Motor neuron (in vitro differentiated cells): ENCODE results near the gene GBE1. TPM values are rescaled to one million over a fixed set of nuclear protein-coding genes. Genes with fewer than 3 reads are reported as not detected.

Experiments used
- ATAC-seq, 8 experiments: fragments of 200-7000 bp; cut with Tn5 transposase; replicated peaks in 6 of 8; 2 replicates each; pipeline ENCODE4 v1.8.0; 2021; ENCODE audit warnings: mild to moderate bottlenecking in 8 of 8, moderate library complexity in 8 of 8
- H3K27ac ChIP-seq, 2 donors: fragments of 250-450 bp; sonication (Bioruptor Pico); 2 replicates each; pipeline ENCODE4 v1.9.0; 2021; ENCODE audit warnings: antibody characterized with exemption in 2 of 2, mild to moderate bottlenecking in 2 of 2, moderate library complexity in 1 of 2
- H3K4me1 ChIP-seq, 2 donors: fragments of 250-450 bp; sonication (Bioruptor Pico); replicated peaks in 1 of 2; 2 replicates each; pipeline ENCODE4 v1.6.1; 2021; ENCODE audit warnings: antibody characterized with exemption in 2 of 2, mild to moderate bottlenecking in 2 of 2, moderate library complexity in 1 of 2
- H3K4me3 ChIP-seq, 5 donors: fragments of 250-450 bp; sonication (Bioruptor Pico); 2 replicates each; pipeline ENCODE4 v1.9.0; 2021; ENCODE audit warnings: antibody characterized with exemption in 5 of 5, mild to moderate bottlenecking in 5 of 5, moderate library complexity in 4 of 5
- WGBS, 10 experiments: fragments of 450-650 bp; shearing (Covaris generic); methylation state at CpG; one replicate each; pipeline ENCODE4 v1.0.0; 2022; 5-methylcytosine and 5-hydroxymethylcytosine counted together
- in situ Hi-C, 9 experiments: fragments of 400-800 bp; cut with MboI; loops; one replicate each; pipeline ENCODE4 v1.15.0; 2021; ENCODE audit warnings: low sequenced_read_pairs in 9 of 9, low pct_unique_long_range_greater_than_20kb in 2 of 9; ENCODE audit not compliant: unreplicated experiment in 9 of 9
- total RNA-seq, 8 experiments: library from RNA; unstranded; fragments of 300-600 nt; gene quantifications; 2 replicates each; pipeline versions ENCODE4 v1.2.3 to v1.2.4, GENCODE V29; 2022

GBE1 gene
- total RNA-seq, 8 experiments from 2014 or later, result 17.9 to 47.9 (median 19.5) TPM

DNA sequence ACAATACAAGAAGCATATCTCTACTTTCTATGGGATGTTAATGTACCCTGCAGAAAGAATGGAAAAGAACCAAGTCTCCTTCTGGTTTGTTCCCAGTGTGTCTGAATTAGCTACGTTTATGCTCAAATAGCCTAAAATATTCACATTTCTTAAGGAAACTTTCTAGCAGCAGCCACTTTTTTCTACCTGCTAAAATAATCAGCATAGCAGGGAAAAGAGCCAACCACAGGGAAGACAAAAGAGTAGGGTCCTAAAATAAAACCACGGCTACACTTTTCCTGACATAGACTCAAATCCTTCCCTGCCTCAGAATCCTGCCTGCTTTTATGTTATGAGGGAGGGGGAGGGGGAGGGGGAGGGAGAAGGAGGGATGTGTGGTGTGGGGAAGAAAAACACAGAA, 136.7 kb downstream of the GBE1 start:
- in situ Hi-C loops, result loop anchor here in 1 of 9 experiments (25.0 kb wide), 1 partner anchor 137 kb away; no protein-coding TSS in a partner anchor
- Histone ChIP-seq H3K4me3 (no peak overlapping the region), H3K27ac (no peak overlapping the region), H3K4me1 (peaks cover 3% of the 10 kb centered on the region in 2 donors)
- no peak for ATAC-seq
- 13 to 86% (median 62%) methylated on average over 1 to 2 of the region's 2 CpGs; no CpG with 5 or more reads in 4 of the 10 experiments for WGBS, 10 experiments

DNA sequence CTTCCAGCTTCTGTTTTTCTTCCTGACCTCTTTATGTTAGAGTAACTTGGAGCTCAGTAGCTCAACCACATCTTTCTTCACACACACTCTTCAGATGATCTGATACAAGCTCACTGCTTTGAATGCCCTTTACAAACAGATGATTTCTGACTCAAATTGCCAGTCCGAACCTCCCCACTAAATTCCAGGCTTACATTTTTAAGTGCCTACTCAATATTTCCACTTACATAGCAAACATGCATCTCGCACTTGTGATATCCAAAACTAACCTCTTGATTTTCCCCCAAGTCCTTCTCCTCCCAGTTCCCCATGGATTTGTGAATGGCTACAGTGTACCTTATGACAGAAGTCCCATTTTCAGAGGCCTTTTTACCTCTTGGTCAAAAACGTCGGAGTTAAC, 139.1 kb downstream of the GBE1 start:
- WGBS, 10 experiments, result 71 to 100% (median 90%) methylated on average over 2 to 4 of the region's 4 CpGs; no CpG with 5 or more reads in 2 of the 10 experiments
- Histone ChIP-seq H3K27ac (no peak overlapping the region), H3K4me1 (peaks cover 3% of the 10 kb centered on the region in 2 donors), H3K4me3 (no peak overlapping the region)
- in situ Hi-C loops, result no loop called here
- ATAC-seq, result no peak

DNA sequence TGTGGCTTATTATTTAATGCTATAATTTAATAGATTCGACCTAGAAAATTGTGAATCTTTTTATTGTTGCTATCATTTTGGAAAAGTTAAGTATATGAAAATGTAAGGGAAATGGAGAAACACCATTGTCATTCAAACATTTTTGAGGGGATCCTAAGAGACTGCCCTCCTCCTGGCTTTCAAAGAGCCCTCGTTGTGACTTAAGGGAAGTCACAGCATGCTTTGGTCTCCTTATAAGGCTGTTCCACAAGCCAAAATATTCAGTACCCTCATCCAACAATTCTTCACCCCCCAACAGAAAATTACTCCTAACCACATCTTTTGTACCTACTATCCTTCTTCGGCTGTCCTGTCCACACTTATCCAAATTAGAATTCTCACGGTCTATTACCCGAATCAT, 140.2 kb downstream of the GBE1 start:
- ATAC-seq, result no peak
- in situ Hi-C loops, result no loop called here
- no peak overlapping the region for H3K27ac ChIP-seq
- no peak overlapping the region for H3K4me3 ChIP-seq
- peaks cover 3% of the 10 kb centered on the region in 2 donors for H3K4me1 ChIP-seq
- 65 to 100% (median 75%) methylated on average over 2 to 5 of the region's 5 CpGs for WGBS, 10 experiments

GRCh38 chr3:81620849-81621248, 140.6 kb downstream of the GBE1 start:
- Histone ChIP-seq H3K27ac (no peak overlapping the region), H3K4me3 (no peak overlapping the region), H3K4me1 (peaks cover 3% of the 10 kb centered on the region in 2 donors)
- peak in 7 of 8 experiments; percentile 20 to 67 (median 50) for ATAC-seq
- 62 to 100% (median 89%) methylated on average over 1 to 5 of the region's 5 CpGs; no CpG with 5 or more reads in 1 of the 10 experiments for WGBS, 10 experiments
- in situ Hi-C loops, result no loop called here

- ATAC-seq, result no peak
- Histone ChIP-seq H3K4me1 (peaks cover 0 to 5% of the 10 kb centered on the region in 2 donors), H3K4me3 (no peak overlapping the region), H3K27ac (no peak overlapping the region)
- in situ Hi-C loops, result no loop called here
- 68 to 100% (median 92%) methylated on average over 2 to 3 of the region's 3 CpGs for WGBS, 10 experiments
Measured at GRCh38 chr3:81612768-81613167, 148.7 kb downstream of the GBE1 start.

DNA sequence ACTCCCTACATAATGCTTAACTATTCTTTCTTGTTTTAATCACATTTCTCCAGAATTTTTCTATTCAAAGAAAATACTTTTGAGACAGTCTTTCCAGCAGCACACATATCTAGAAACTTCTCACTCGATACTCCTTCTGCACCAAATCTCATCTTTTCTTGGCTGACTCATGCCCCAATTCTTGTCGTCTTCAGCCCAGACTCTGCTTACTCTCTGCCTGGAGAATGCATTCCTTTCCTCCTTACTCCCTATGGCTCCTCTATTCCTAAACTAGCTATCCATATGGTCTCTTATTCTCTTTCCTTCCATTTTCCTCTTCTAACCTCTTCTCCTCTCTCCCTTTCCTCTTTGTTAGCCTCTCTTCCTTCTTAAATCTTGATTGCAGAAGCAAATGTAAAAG, 158.7 kb downstream of the GBE1 start:
- Histone ChIP-seq H3K4me1 (no peaks in the 10 kb centered on the region), H3K4me3 (no peak overlapping the region), H3K27ac (no peak overlapping the region)
- ATAC-seq, result no peak
- 36 to 100% (median 86%) methylated on average over 2 of the region's 2 CpGs; no CpG with 5 or more reads in 2 of the 10 experiments for WGBS, 10 experiments
- in situ Hi-C loops, result no loop called here

- Histone ChIP-seq H3K4me1 (no peaks in the 10 kb centered on the region), H3K27ac (no peak overlapping the region), H3K4me3 (no peak overlapping the region)
- no peak for ATAC-seq
- in situ Hi-C loops, result no loop called here
- 80 to 100% (median 91%) methylated on average over 1 to 2 of the region's 2 CpGs; no CpG with 5 or more reads in 1 of the 10 experiments for WGBS, 10 experiments
Measured at GRCh38 chr3:81601707-81602305, 159.6 kb downstream of the GBE1 start.

DNA sequence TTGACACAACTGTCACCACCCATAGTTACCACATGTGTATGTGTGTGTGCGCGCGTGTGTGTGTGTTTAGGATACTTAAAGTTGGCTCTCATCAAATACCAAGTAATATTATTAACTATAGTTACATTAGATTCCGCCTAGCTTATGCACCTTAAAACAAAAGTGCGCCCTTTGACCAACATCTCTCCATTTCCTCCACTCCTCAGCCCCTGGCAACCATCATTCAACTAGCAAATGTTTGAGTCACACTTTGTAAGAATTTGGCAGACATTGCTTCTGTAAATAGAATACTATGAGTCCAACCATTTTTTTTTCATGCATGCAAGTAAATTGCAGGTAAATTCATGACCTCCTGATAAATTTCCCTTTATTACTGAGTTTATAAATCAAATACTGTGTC, 169.3 kb downstream of the GBE1 start:
- ATAC-seq, result no peak
- Histone ChIP-seq H3K4me1 (peaks cover 0 to 3% of the 10 kb centered on the region in 2 donors), H3K27ac (no peak overlapping the region), H3K4me3 (no peak overlapping the region)
- WGBS, 10 experiments, result 90 to 100% (median 97%) methylated on average over 1 to 5 of the region's 5 CpGs; no CpG with 5 or more reads in 2 of the 10 experiments
- in situ Hi-C loops, result no loop called here

DNA sequence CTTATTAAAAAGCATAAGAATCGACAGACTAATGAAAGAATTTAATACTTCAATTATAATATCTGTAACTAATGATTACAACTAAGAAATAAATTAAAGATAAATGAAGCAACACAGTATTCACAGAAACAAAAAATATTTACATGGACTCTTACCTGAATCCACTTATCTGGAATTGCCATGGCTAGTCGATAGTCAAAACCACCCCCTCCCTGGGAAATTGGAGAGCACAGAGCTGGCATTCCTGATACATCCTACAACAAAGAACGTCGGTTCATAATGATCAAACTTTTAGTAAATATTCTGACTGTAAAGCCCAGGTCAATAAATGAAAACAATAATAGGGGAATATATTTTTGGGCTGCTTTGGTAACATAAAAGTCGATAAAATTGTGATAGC, 175.5 kb downstream of the GBE1 start:
- ATAC-seq, result no peak
- 83 to 100% (median 93%) methylated on average over 1 to 5 of the region's 5 CpGs; no CpG with 5 or more reads in 1 of the 10 experiments for WGBS, 10 experiments
- Histone ChIP-seq H3K27ac (no peak overlapping the region), H3K4me1 (peaks cover 0 to 3% of the 10 kb centered on the region in 2 donors), H3K4me3 (no peak overlapping the region)
- in situ Hi-C loops, result no loop called here

DNA sequence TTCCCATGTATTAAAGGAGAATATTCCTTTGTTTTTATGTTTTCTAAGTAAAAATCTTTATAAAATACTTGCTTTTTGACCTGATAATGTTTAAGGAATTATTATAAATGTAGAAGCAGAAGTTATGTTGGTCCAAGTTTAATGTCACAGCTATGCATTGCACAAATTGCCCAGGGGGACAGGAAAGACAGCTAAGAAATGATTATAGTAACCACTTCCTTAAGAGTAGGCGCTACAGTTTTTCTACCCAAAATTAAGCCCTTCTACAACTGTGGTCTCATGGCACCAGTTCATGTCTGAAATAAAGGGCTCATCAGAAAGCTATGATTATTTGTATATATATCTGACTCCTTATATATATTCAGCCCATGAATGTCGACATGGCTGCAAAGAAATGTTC, 176.4 kb downstream of the GBE1 start:
- Histone ChIP-seq H3K27ac (no peak overlapping the region), H3K4me3 (no peak overlapping the region), H3K4me1 (peaks cover 5 to 7% of the 10 kb centered on the region in 2 donors)
- in situ Hi-C loops, result no loop called here
- 81 to 100% (median 100%) methylated on average over 1 to 2 of the region's 2 CpGs; no CpG with 5 or more reads in 1 of the 10 experiments for WGBS, 10 experiments
- no peak for ATAC-seq

DNA sequence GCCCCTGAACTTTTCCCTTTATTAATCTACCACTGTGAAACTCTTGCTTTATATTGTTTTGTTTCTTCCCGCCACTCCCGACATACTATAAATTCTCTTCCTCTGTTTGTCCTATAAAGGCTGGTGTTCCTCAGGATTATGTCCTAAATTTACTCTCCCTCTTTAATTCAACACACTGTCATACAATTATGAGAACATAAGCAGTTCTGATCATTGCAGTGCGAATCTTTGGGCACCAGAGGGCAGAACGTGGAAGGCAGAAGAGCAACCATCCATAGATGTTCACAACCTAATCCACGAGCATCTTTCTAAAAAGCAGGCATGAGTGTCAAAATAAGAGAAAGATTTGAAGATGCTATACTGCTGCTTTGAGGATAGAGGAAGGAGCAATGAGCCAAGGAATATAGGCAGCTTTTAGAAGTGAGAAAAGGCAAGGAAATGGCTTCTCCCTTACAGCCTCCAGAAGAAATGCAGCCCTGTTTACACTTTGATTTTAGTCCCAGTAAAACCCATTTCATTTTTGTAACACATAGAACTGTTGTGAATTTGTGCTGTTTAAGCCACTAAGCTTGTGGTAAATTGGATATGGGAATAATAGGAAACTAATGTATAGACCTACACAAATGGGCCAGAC, 179.4 kb downstream of the GBE1 start:
- WGBS, 10 experiments, result 4 to 87% (median 55%) methylated on average over 2 to 5 of the region's 5 CpGs; no CpG with 5 or more reads in 1 of the 10 experiments
- in situ Hi-C loops, result no loop called here
- H3K27ac ChIP-seq, result no peak overlapping the region
- H3K4me1 ChIP-seq, result peaks cover 7 to 11% of the 10 kb centered on the region in 2 donors
- no peak overlapping the region for H3K4me3 ChIP-seq
- ATAC-seq, result peak in 4 of 8 experiments; percentile 43 to 86 (median 80)

DNA sequence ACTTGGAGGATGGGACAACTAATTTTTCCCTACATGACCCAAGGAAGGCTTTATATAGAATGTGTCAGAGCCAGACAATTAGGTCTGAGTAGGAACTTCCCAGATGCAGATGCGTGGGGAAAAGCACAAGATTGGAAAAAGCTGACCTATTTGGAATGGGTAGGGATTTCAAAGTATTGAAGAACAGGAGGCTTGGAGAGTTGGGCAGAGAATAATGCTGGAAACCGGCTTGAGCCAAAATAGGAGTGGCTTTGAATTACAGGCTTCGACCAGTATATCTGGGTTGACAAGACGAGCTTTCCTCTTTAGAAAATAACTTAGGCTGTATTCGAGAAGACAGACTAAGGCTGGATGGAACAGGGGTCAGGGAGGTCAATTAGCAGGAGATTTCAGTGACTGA, 181.1 kb downstream of the GBE1 start:
- Histone ChIP-seq H3K4me3 (no peak overlapping the region), H3K27ac (no peak overlapping the region), H3K4me1 (peaks cover 7 to 11% of the 10 kb centered on the region in 2 donors)
- ATAC-seq, result peak in 5 of 8 experiments; percentile 31 to 86 (median 65)
- 0 to 61% (median 29%) methylated on average over 1 to 5 of the region's 5 CpGs for WGBS, 10 experiments
- in situ Hi-C loops, result no loop called here

GRCh38 chr3:81579744-81580143, 181.7 kb downstream of the GBE1 start:
- ATAC-seq, result no peak
- Histone ChIP-seq H3K4me1 (peaks cover 7 to 11% of the 10 kb centered on the region in 2 donors), H3K27ac (no peak overlapping the region), H3K4me3 (no peak overlapping the region)
- 67 to 100% (median 100%) methylated on average over 1 to 2 of the region's 2 CpGs; no CpG with 5 or more reads in 1 of the 10 experiments for WGBS, 10 experiments
- in situ Hi-C loops, result no loop called here
